Measurements from ENCODE around the gene HS3ST5.

- TF ChIP-seq POLR2A (IDR thresholded peaks at IDR 0.05; ENCODE audit: borderline replicate concordance, extremely low read depth, insufficient read depth, insufficient read length), result no peak
- TF ChIP-seq, protein P1, sequence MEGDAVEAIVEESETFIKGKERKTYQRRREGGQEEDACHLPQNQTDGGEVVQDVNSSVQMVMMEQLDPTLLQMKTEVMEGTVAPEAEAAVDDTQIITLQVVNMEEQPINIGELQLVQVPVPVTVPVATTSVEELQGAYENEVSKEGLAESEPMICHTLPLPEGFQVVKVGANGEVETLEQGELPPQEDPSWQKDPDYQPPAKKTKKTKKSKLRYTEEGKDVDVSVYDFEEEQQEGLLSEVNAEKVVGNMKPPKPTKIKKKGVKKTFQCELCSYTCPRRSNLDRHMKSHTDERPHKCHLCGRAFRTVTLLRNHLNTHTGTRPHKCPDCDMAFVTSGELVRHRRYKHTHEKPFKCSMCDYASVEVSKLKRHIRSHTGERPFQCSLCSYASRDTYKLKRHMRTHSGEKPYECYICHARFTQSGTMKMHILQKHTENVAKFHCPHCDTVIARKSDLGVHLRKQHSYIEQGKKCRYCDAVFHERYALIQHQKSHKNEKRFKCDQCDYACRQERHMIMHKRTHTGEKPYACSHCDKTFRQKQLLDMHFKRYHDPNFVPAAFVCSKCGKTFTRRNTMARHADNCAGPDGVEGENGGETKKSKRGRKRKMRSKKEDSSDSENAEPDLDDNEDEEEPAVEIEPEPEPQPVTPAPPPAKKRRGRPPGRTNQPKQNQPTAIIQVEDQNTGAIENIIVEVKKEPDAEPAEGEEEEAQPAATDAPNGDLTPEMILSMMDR (IDR thresholded peaks at IDR 0.05 in 2 of 3, conservative IDR thresholded peaks at IDR 0.05 in 1 of 3; ENCODE audit: borderline replicate concordance in 1 of 3, insufficient read depth in 1 of 3, low read depth in 2 of 3, low read length in 2 of 3), result no peak
- TF ChIP-seq RAD21 (IDR thresholded peaks at IDR 0.05; ENCODE audit: low read depth), result no peak
- TF ChIP-seq EZH2phosphoT487 (IDR thresholded peaks at IDR 0.05; ENCODE audit: borderline replicate concordance), result no peak
Measured at GRCh38 chr6:114287461-114287860, 55.4 kb downstream of the HS3ST5 start.

Measured in HCT116 (cell line).